Common myeloid progenitor, CD34-positive (primary cell): ENCODE results near the gene GOSR2.

Experiments used
- CTCF ChIA-PET: fragments of 350-600 bp; sonication (Branson Sonifier 250); formaldehyde crosslinking; loops from one replicate; lab custom pipeline; 2021; ENCODE audit warnings: antibody characterized with exemption; lab: Charles Lee
- POLR2A ChIA-PET: fragments of 350-600 bp; sonication (Branson Sonifier 250); formaldehyde crosslinking; loops from one replicate; lab custom pipeline; 2021; ENCODE audit warnings: antibody characterized with exemption; lab: Charles Lee
- DNase-seq, 3 donors: peaks; one replicate each; pipeline versions ENCODE4 v3.0.0 to v3.0.0-alpha.2; 2013
- H3K27ac ChIP-seq, 2 experiments: 1 replicate in 1 of 2; 2 replicates in 1 of 2; pipeline ENCODE4 v1.7.0; 2013; ENCODE audit warnings: inconsistent platforms in 2 of 2, low read length in 2 of 2, mild to moderate bottlenecking in 2 of 2, low read depth in 1 of 2, moderate library complexity in 1 of 2; ENCODE audit not compliant: severe bottlenecking in 2 of 2, insufficient read depth in 1 of 2, poor library complexity in 1 of 2
- H3K27me3 ChIP-seq, 5 experiments: replicated peaks in 2 of 5; 1 replicate in 3 of 5; 2 replicates in 2 of 5; pipeline versions ENCODE4 v1.6.1 to v1.7.0; 2013; ENCODE audit warnings: low read length in 4 of 5, mild to moderate bottlenecking in 2 of 5, moderate library complexity in 2 of 5, inconsistent platforms in 1 of 5; ENCODE audit not compliant: insufficient read depth in 5 of 5, control insufficient read depth in 4 of 5
- H3K36me3 ChIP-seq, 4 experiments: 1 replicate in 2 of 4; 2 replicates in 2 of 4; pipeline versions ENCODE4 v1.6.1 to v1.7.0; 2013; ENCODE audit warnings: low read length in 3 of 4, control low read depth in 1 of 4, mild to moderate bottlenecking in 1 of 4; ENCODE audit not compliant: control insufficient read depth in 4 of 4, insufficient read depth in 4 of 4
- H3K4me1 ChIP-seq, 4 experiments: 1 replicate in 3 of 4; 2 replicates in 1 of 4; pipeline versions ENCODE4 v1.6.1 to v1.7.1; 2013; ENCODE audit warnings: low read length in 3 of 4, mild to moderate bottlenecking in 3 of 4, control low read depth in 1 of 4, inconsistent platforms in 1 of 4, moderate library complexity in 1 of 4; ENCODE audit not compliant: control insufficient read depth in 4 of 4, insufficient read depth in 4 of 4; ENCODE audit errors: control extremely low read depth in 1 of 4
- H3K4me3 ChIP-seq, 7 experiments: 1 replicate in 4 of 7; 2 replicates in 3 of 7; pipeline versions ENCODE4 v1.5.1 to v1.7.0; 2013; ENCODE audit warnings: mild to moderate bottlenecking in 7 of 7, low read length in 6 of 7, moderate library complexity in 6 of 7, inconsistent platforms in 2 of 7, low read depth in 2 of 7, control low read depth in 1 of 7; ENCODE audit not compliant: insufficient read depth in 4 of 7, control insufficient read depth in 1 of 7; ENCODE audit errors: extremely low read depth in 1 of 7
- H3K9me3 ChIP-seq, 5 experiments: 1 replicate in 4 of 5; 2 replicates in 1 of 5; pipeline versions ENCODE4 v1.6.1 to v1.7.1; 2013; ENCODE audit warnings: low read length in 4 of 5, mild to moderate bottlenecking in 2 of 5, inconsistent platforms in 1 of 5, low read depth in 1 of 5, moderate library complexity in 1 of 5; ENCODE audit not compliant: control insufficient read depth in 4 of 5, insufficient read depth in 2 of 5; ENCODE audit errors: control extremely low read depth in 1 of 5
- WGBS: methylation state at CpG from one replicate; pipeline ENCODE4 v1.1.5; 2013; ENCODE audit not compliant: insufficient coverage; 5-methylcytosine and 5-hydroxymethylcytosine counted together

Gene GOSR2

GRCh38 chr17:46877466-46877865 lies 45.5 kb upstream of the GOSR2 start:
- H3K36me3 ChIP-seq: no peaks in the 10 kb centered on the region
- no peak overlapping the region for H3K27ac ChIP-seq
- CTCF ChIA-PET: interaction anchor here (0.8 kb wide), 1 partner anchor 55 kb away, joined by 3 read pairs; no protein-coding TSS in a partner anchor
- H3K9me3 ChIP-seq: no peaks in the 10 kb centered on the region
- WGBS: 68% methylated on average over 6 of the region's 6 CpGs
- no peak overlapping the region for H3K4me3 ChIP-seq
- DNase-seq: peak in 1 of 3 donors; percentile 23
- peaks cover 0 to 39% (median 6%) of the 10 kb centered on the region in 4 experiments for H3K4me1 ChIP-seq
- no peaks in the 10 kb centered on the region for H3K27me3 ChIP-seq
- POLR2A ChIA-PET: no interaction called here

- CTCF ChIA-PET: interaction anchor here (0.5 to 0.8 kb wide), 2 partner anchors 42 to 56 kb away, joined by 3 read pairs; no protein-coding TSS in a partner anchor
- DNase-seq: no peak
- Histone ChIP-seq H3K9me3 (no peaks in the 10 kb centered on the region), H3K27ac (no peak overlapping the region), H3K27me3 (no peaks in the 10 kb centered on the region), H3K4me3 (no peak overlapping the region), H3K36me3 (no peaks in the 10 kb centered on the region), H3K4me1 (peaks cover 0 to 39% (median 6%) of the 10 kb centered on the region in 4 experiments)
- 51% methylated on average over 6 of the region's 6 CpGs for WGBS
- POLR2A ChIA-PET: no interaction called here
Measured at GRCh38 chr17:46878055-46878454, 44.9 kb upstream of the GOSR2 start.

GRCh38 chr17:46879101-46879500 lies 43.9 kb upstream of the GOSR2 start:
- no peak for DNase-seq
- POLR2A ChIA-PET: no interaction called here

GRCh38 chr17:46881015-46881414 lies 41.9 kb upstream of the GOSR2 start:
- no peak for DNase-seq
- no peak overlapping the region for H3K4me3 ChIP-seq
- H3K27me3 ChIP-seq: peaks cover 0 to 3% (median 0%) of the 10 kb centered on the region in 5 experiments
- H3K27ac ChIP-seq: no peak overlapping the region
- POLR2A ChIA-PET: no interaction called here
- H3K4me1 ChIP-seq: peaks cover 0 to 27% (median 6%) of the 10 kb centered on the region in 4 experiments
- H3K9me3 ChIP-seq: no peaks in the 10 kb centered on the region
- CTCF ChIA-PET: no interaction called here
- no peaks in the 10 kb centered on the region for H3K36me3 ChIP-seq
- WGBS: 98% methylated on average over 4 of the region's 5 CpGs

More at GRCh38 chr17:46879101-46879500, 43.9 kb upstream of the GOSR2 start:
- H3K36me3 ChIP-seq: no peaks in the 10 kb centered on the region
- H3K27me3 ChIP-seq: no peaks in the 10 kb centered on the region
- H3K9me3 ChIP-seq: no peaks in the 10 kb centered on the region
- WGBS: 98% methylated on average over 5 of the region's 7 CpGs
- H3K4me3 ChIP-seq: no peak overlapping the region
- H3K4me1 ChIP-seq: peaks cover 0 to 39% (median 6%) of the 10 kb centered on the region in 4 experiments
- CTCF ChIA-PET: no interaction called here
- no peak overlapping the region for H3K27ac ChIP-seq

GRCh38 chr17:46882666-46883065 lies 40.3 kb upstream of the GOSR2 start:
- ChIA-PET CTCF (interaction anchor here (1.5 kb wide), 1 partner anchor 12 kb away, joined by 5 read pairs; no protein-coding TSS in a partner anchor), POLR2A (no interaction called here)
- Histone ChIP-seq H3K36me3 (no peaks in the 10 kb centered on the region), H3K27ac (no peak overlapping the region), H3K9me3 (no peaks in the 10 kb centered on the region), H3K4me3 (no peak overlapping the region), H3K4me1 (peaks cover 0 to 11% (median 4%) of the 10 kb centered on the region in 4 experiments), H3K27me3 (peaks cover 0 to 3% (median 0%) of the 10 kb centered on the region in 5 experiments)
- 91% methylated on average over 8 of the region's 8 CpGs for WGBS
- no peak for DNase-seq

- ChIA-PET POLR2A (no interaction called here), CTCF (interaction anchor here (1.5 kb wide), 1 partner anchor 10 kb away, joined by 5 read pairs; no protein-coding TSS in a partner anchor)
- 84% methylated on average over 11 of the region's 19 CpGs for WGBS
- Histone ChIP-seq H3K4me3 (no peak overlapping the region), H3K27ac (no peak overlapping the region), H3K9me3 (no peaks in the 10 kb centered on the region), H3K36me3 (no peaks in the 10 kb centered on the region), H3K27me3 (peaks cover 0 to 3% (median 0%) of the 10 kb centered on the region in 5 experiments), H3K4me1 (no peaks in the 10 kb centered on the region)
- DNase-seq: no peak
Measured at GRCh38 chr17:46883871-46884520, 39.0 kb upstream of the GOSR2 start.

- H3K4me3 ChIP-seq: no peak overlapping the region
- CTCF ChIA-PET: no interaction called here
- H3K9me3 ChIP-seq: no peaks in the 10 kb centered on the region
- peaks cover 0 to 3% (median 0%) of the 10 kb centered on the region in 4 experiments for H3K4me1 ChIP-seq
- H3K27ac ChIP-seq: no peak overlapping the region
- H3K36me3 ChIP-seq: no peaks in the 10 kb centered on the region
- DNase-seq: no peak
- POLR2A ChIA-PET: interaction anchor here (0.6 kb wide), 1 partner anchor 23 kb away, joined by 7 read pairs; no protein-coding TSS in a partner anchor
- 96% methylated on average over 6 of the region's 7 CpGs for WGBS
- H3K27me3 ChIP-seq: peaks cover 0 to 3% (median 0%) of the 10 kb centered on the region in 5 experiments
Measured at GRCh38 chr17:46884552-46884951, 38.4 kb upstream of the GOSR2 start.
